HG03378 (cell line): ENCODE results near the gene ST7L.
"Not testable (repeated sequence)": the region's sequence is repeated elsewhere in the genome, so short reads cannot be mapped to it uniquely, and the experiment has no call there.

Experiments used
- ATAC-seq: cut with Tn5 transposase; IDR thresholded peaks from one replicate; pipeline ENCODE4 v1.9.1; 2021; ENCODE audit warnings: mild to moderate bottlenecking, moderate library complexity; ENCODE audit not compliant: unreplicated experiment

The ST7L gene

DNA sequence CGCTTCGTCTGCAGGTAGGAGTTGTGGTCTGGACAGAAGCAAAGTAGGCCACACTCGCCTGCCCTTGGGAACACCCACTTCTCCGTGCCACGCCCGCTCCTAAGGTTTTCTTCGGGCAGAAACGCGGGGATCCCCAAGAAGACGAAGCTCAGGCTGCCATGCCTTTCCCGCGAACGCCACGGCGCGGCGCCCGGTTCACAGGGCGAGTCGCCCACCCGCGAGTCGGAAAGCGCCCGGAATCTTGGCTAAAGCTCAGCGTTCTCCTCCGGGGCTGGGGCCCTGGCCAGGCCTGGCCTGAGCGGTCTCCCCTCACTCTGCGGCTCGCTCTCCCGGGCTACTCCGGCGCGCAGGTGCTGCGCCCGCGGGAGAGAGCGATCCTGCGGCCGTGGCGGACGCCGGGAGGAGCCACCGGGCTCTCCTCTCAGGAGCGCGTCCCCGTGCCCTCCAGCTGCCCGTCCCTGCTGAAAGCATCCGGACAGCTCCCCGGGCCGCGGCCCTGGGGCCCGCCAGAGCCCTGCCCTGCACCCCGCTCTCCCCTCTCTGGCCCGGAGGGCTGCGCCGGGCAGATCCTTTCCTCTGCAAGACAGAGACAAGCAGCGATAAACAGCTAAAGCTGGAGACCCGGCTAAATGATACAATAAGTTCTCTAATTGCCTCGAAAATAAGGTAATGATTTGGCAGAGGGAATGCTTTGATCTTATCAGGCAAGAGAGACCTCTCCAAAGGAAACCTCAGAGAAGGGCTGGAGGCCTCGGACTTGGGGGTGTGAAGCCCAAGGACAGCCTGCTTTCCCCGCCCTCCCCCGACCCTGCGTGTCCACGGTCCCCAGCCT, 116.9 kb downstream of the ST7L start:
- ATAC-seq: no peak

DNA sequence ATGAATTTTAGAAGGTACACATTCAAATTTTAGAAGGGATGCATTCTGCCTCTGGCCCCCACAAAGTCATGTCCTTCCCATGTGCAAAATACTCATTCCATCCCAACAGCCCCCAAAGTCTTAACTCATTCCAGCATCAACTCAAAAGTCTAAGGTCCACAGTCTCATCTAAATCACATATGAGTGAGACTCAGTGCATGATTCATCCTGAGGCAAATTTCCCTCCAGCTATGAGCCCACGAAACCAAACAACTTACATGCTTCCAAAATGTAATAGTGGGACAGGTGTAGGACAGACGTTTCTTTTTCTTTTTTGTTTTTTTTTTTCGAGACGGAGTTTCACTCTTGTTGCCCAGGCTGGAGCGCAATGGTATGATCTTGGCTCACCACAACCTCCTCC, 122.7 kb downstream of the ST7L start:
- no peak for ATAC-seq

DNA sequence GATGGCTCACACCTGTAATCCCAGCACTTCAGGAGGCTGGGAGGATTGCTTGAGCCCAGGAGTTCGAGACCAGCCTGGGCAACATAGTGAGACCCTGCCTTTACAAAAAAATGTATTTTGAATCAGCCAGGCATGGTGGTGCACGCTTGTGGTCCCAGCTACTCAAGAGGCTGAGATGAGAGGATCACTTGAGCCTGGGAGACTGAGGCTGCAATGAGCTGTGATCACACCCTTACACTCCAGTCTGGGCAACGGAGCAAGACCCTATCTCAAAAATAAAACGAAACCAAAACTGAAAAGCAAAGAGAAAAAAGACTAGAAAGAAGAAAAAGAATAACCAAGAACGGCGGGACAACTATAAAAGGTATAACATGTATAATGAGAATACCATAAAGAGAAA, 125.6 kb downstream of the ST7L start:
- no peak for ATAC-seq

DNA sequence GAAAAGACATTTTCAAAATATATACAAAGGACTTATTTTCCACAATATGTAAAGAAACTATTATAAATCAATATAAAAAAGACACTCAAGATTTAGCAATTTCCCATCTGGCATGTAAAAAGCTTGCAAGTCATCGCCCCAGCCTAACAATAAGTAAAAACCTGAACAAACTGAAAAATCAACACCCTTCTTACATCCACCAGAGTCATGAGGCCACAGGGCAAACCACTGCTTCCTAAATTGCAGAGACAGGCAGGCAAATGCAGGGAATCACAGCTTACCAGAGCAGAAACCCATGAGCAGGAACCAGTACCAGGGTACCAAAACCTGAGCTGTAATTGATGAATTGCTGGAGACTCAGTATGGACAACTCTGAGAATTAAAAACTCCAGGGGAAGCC, 126.9 kb downstream of the ST7L start:
- ATAC-seq: no peak

- no peak for ATAC-seq
Observed at GRCh38 chr1:112488141-112488540, 130.8 kb downstream of the ST7L start.

DNA sequence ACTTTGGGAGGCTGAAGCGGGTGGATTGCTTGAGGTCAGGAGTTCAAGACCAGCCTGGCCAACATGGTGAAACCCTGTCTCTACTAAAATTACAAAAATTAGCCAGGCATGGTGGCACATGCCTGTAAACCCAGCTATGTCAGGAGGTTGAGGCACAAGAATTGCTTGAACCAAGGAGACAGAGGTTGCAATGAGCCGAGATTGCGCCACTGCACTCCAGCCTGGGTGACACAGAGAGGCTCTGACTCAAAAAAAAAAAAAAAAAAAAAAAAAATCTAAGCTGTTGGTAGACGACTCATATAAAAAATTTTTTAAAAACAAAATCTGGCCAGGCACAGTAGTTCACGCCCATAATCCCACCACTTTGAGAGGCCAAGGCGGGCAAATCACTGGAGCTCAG, 131.3 kb downstream of the ST7L start:
- not testable (repeated sequence) for ATAC-seq

GRCh38 chr1:112486063-112486462, 132.9 kb downstream of the ST7L start:
- not testable (repeated sequence) for ATAC-seq

DNA sequence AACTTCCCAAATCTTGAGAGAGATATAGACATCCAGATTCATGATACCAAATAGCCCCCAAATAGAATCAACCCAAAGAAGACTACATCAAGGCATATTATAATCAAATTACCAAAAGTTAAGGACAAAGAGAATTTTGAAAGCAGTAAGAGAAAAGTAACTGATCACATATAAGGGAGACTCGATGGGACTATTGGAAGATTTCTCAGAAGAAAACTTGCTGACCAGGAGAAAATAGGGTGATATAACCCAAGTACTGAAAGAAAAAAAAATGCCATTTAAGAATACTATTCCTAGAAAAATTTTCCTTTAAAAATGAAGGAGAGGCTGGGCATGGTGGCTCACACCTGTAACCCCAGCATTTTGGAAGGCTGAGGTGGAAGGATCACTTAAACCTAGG, 140.6 kb downstream of the ST7L start:
- no peak for ATAC-seq

- no peak for ATAC-seq
Observed at GRCh38 chr1:112477550-112477949, 141.4 kb downstream of the ST7L start.
